NCI-H146 treated with DMSO at 0.1 percent for 48 hours (cell line): ENCODE results near the gene PDE11A.
A peak's percentile ranks its signal among the peaks of the same experiment; 100 is the strongest.
"Not testable (repeated sequence)": the region's sequence is repeated elsewhere in the genome, so short reads cannot be mapped to it uniquely, and the experiment has no call there.

Experiments used
- DNase-seq: peaks from one replicate; lab custom pipeline; 2025; ENCODE audit not compliant: unreplicated experiment; lab: John Stamatoyannopoulos, UW

The PDE11A gene

GRCh38 chr2:178072383-178073301, at the start of gene PDE11A:
TSS of gene PDE11A (minus strand) at chr2:178072777. CDS start at chr2:178072437, 340 bp downstream.
- DNase-seq = peak; percentile 69

DNA sequence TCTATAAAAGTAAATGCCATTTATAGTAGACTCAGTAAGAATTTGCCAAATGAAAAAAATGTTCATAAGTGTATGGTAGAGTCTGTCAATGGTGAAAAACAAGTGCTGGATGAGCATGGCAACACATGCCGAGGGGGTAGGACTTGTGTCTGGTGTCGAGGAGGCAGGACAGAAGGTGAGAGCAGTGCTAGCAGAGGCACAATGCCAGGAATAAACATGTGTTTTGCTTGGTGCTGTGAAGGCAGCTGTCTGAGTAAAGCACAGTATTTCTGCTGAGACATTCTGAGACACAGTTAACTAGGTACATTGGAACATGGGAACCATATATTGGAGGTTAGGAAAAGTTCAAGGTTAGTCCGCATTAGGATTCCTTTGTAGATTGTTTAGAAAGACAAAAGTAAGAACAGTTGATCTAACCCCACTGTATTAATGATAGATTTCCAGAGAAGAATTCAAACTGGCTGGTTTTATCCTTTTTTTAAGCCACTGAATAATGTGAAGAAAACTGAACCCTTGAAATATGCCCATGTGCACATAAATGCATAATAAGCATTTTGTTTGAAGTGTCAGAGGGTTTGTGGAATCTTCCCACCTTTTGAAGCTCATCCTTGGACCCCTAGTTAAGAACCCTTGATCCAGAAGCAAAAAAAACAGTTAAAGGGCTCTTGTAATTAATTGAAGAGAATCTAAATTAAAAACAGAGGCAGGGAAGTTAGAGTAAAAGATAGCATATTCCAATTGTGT, 46.8 kb upstream of the PDE11A start:
- no peak for DNase-seq

DNA sequence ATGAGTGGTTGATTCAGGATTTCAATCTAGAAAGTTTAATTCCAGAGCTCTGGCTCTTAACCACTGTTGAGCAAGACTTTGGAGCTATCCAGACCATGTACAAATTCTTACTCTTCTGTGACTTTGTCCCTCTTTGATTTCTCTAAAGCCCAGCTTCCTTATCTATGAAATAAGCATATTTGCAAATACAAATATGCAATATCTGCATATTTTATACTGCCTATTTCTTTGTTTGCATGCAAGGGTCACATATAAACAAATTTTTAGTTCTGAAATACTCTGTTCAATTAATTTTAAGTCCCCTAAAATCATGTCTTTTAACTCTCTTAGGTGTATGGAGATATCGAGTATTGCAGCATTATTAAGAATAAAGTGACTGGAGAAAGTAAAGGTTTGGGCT, 45.1 kb upstream of the PDE11A start:
- no peak for DNase-seq

- DNase-seq = no peak
These were observed 42.7 kb upstream of the PDE11A start for GRCh38 chr2:178115271-178115670.

DNA sequence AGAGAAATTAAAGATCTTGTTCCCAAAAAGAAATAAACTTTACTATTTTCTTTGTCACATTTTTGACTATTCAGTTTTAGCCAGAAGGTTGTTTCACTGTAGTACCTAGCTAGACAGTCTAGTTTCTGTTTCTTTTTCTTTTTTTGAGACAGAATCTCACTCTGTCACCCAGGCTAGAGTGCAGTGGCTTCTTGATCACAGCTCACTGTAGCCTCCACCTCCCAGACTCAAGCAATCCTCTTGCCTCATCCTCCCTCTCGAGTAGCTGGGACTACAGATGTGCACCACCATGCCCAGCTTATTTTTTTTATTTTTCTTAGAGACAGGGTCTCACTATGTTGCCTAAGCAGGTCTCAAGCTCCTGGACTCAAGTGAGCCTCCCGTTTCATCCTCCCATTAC, 41.9 kb upstream of the PDE11A start:
- DNase-seq = no peak

- peak; percentile 56 for DNase-seq
These were observed 39.9 kb upstream of the PDE11A start, which contains the start of gene RBM45 for GRCh38 chr2:178112202-178113152. TSS of gene RBM45 (plus strand) at chr2:178112437. CDS start at chr2:178112547, 110 bp downstream.

- DNase-seq = no peak
These were observed 39.2 kb upstream of the PDE11A start for GRCh38 chr2:178111743-178112142.

DNA sequence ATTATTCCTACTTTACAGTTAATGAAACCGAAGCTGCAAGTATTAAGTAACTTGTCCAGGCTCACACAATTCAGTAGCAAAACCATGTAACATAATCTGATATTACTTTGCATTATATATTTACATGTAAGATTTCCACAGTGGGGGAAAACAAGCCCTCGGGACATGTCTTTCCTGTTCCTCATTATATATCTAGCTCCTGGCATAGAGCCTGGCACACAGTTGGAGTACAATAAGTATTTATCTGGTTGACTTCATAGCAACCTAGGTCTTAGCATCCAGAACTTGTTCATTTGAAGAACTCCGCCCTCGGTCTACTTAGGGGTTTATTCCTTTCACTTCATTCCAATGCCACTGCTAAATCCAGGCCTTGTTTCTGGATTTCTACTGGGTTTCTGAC, 38.1 kb upstream of the PDE11A start:
- DNase-seq = no peak

- DNase-seq = peak; percentile 14
These were observed 37.2 kb upstream of the PDE11A start for GRCh38 chr2:178109813-178110212.

DNA sequence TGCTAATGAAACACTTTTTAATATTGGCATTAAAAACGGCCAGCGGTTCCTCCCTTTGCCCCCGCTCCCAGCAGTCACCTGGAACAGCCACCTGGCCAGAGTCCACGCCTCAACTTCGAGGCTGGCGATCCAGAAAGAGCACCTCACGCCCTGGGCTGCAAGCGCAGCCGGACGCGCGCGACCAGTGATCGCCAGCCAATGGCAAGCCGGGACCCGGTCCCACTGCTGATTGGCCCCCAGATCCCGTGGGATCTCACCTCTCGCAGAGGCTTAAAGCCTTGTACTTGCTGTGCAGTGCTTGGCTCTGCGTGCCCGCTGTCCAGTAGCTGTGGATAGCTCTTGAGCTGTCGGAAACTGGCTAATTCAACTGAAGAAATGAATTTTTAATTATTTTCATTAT, 35.6 kb upstream of the PDE11A start:
- DNase-seq = no peak

- no peak for DNase-seq
These were observed 33.5 kb upstream of the PDE11A start for GRCh38 chr2:178106053-178106452.

- DNase-seq = no peak
These were observed 33.0 kb upstream of the PDE11A start for GRCh38 chr2:178105566-178105965.

DNA sequence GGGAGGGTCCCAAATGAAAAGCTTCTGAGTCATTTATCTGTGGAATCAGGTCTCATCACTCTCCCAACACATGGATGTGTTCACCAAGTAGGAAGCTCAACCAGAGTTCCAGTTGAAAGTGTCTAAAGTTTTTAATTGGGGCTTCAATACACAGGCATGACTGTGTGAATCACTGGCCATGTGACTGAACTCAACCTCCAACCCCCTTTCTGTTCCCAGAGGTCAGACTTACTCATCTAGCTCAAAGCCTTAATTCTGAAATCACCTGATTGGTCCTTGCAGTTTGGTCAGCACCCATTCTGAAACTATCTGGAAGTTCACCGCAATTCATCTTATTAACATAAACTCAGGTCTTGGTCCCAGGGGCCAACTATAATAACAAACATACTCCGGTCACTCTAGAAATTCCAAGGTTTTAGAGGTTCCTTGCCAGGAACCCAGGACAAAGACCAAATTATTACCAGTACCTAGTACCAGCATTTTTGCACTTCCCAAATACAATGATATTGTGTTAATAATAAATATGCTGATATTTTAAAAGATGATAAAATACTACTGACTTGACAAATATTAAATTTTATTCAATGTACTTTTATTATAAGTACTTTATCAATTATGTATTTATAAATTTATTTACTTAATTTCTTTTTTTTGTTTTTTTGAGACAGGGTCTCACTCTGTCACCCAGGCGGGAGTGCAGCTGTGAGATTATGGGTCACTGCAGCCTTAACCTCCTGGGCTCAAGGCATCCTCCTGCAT, 28.9 kb upstream of the PDE11A start:
- no peak for DNase-seq

GRCh38 chr2:178093471-178093870, 20.9 kb upstream of the PDE11A start:
- DNase-seq = no peak

DNA sequence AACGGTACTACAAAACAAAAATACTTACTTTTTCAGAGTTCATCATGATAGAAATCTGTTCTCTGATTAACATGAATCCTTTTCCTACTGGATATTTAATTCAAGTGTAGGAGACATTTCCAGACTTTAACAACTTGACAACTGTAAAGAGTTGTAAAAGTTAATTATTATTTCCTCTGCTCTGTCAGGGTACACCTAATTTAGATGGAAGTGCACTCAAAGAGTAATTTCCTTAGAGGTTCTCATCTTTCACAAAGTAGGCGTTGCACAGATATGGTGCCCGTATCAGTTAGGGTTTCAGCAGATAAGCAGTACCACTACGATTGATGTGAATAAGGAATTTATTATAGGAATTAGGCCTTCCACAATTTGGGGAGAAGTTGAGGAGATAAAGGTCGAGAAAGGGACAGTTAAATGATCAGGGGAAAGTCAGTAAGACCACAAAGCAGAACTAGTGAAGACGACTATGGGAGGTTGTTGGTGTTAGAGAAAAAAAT, 16.2 kb upstream of the PDE11A start:
- no peak for DNase-seq

DNA sequence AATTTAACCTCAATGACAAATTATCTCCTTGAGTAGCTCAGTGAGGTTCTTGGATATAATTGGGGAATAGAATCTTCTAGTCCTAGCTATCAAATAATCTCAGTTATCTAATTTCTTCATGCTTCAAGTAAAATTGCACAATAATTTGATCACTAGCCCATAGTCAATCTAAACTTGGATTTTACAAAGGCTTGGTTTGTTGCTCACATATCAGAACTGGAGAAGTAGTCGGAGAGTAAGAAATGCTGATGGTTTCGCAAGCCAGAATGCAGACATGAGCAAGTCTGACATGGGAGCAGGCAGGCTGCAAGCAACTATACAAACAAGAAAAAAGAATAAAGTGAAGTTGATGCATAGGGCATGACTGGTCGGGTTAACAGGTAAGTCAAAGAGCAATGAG, 11.7 kb upstream of the PDE11A start:
- no peak for DNase-seq

- no peak for DNase-seq
These were observed 9.9 kb upstream of the PDE11A start for GRCh38 chr2:178082408-178083045.

DNA sequence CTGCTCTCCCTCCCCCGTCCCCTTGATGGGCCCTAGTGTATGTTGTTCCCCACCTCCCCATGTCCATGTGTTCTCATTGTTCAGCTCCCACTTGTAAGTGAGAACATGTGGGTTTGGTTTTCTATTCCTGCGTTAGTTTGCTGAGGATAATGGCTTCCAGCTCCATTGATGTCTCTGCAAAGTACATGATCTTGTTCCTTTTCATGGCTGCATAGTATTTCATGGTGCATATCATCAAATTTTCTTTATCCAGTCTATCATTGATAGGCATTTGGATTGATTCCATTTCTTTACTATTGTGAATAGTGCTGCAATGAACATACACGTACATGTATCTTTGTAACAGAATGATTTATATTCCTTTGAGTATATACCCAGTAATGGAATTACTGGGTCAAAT, 6.7 kb upstream of the PDE11A start:
- DNase-seq = not testable (repeated sequence)

GRCh38 chr2:178076130-178076529, 3.6 kb upstream of the PDE11A start:
- no peak for DNase-seq

- no peak for DNase-seq
These were observed 2.4 kb upstream of the PDE11A start for GRCh38 chr2:178075006-178075326.
